Suprapubic skin (tissue), 4 donors: ENCODE results near the gene C19orf12. TPM values are rescaled to one million over a fixed set of nuclear protein-coding genes. Genes with fewer than 3 reads are reported as not detected.
A peak's percentile ranks its signal among the peaks of the same experiment; 100 is the strongest.

Source experiments
- DNase-seq, 2 donors: peaks; one replicate each; pipeline ENCODE4 v3.0.0-alpha.2; 2019; ENCODE audit warnings: low spot score in 2 of 2
- H3K27ac ChIP-seq: fragments of 200-600 bp; sonication (generic); one replicate; pipeline ENCODE4 v1.5.1; 2019
- H3K27me3 ChIP-seq: fragments of 200-600 bp; sonication (generic); one replicate; pipeline ENCODE4 v1.5.1; 2019
- H3K36me3 ChIP-seq: fragments of 200-600 bp; sonication (generic); one replicate; pipeline ENCODE4 v1.5.1; 2019
- H3K4me1 ChIP-seq: fragments of 200-600 bp; sonication (generic); one replicate; pipeline ENCODE4 v1.5.1; 2019
- H3K4me3 ChIP-seq: fragments of 200-600 bp; sonication (generic); one replicate; pipeline ENCODE4 v1.5.1; 2019; ENCODE audit warnings: mild to moderate bottlenecking
- H3K9me3 ChIP-seq: fragments of 200-600 bp; sonication (generic); one replicate; pipeline ENCODE4 v1.5.1; 2019
- EP300 ChIP-seq: sonication (generic); formaldehyde crosslinking; IDR thresholded peaks from one replicate; pipeline ENCODE4 v1.6.1; 2017; ENCODE audit warnings: antibody characterized with exemption
- POLR2A ChIP-seq, 2 donors: fragments of 450-650 bp; IDR thresholded peaks; one replicate each; pipeline ENCODE4 v1.6.1; 2017; ENCODE audit warnings: antibody characterized with exemption in 2 of 2, mild to moderate bottlenecking in 2 of 2, moderate library complexity in 2 of 2
- POLR2AphosphoS5 ChIP-seq, 3 donors: sonication (generic); formaldehyde crosslinking; IDR thresholded peaks; one replicate each; pipeline ENCODE4 v1.6.1; 2017; ENCODE audit warnings: antibody characterized with exemption in 3 of 3
- WGBS: methylation state at CpG from one replicate; pipeline ENCODE4 v1.1.5; 2018; 5-methylcytosine and 5-hydroxymethylcytosine counted together
- total RNA-seq, 4 donors: library from RNA; depleted of rRNA; stranded (reverse); fragments of >200 nt; gene quantifications; one replicate each; pipeline ENCODE4 v1.1.0, GENCODE V29; 2016
- TF ChIP-seq, protein P1 (sequence below), 2 donors: fragments of 200-600 bp in 1 of 2; fragments of 450-650 bp in 1 of 2; sonication (generic) in 1 of 2; IDR thresholded peaks; one replicate each; pipeline ENCODE4 v1.5.1; 2016 to 2019; ENCODE audit warnings: antibody characterized with exemption in 2 of 2, mild to moderate bottlenecking in 1 of 2, moderate library complexity in 1 of 2

C19orf12 gene
- total RNA-seq, 4 donors from 2014 or later = 19.6 to 35.8 (median 27.3) TPM

DNA sequence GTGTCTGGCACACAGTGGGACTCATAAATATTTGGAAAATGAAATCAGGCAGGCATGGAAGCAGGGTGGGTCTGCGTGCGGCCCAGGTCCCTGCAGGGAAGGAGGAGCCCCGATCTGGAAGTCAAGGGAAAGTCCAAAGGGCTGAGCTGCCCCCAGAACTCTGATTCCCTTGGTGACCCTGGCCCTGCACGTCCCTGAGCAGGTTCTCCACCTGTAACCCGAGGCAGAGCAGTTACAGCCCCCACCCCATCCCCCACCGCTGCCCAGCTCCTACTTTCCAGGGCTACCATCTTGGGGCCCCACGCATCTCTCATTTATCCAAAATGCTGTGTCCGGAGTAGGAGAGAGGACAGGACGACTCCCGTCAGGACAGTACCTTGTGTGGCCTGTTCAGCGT lies 47.7 kb downstream of the C19orf12 start:
- peaks cover 83% of the 10 kb centered on the region for H3K4me1 ChIP-seq
- H3K27ac ChIP-seq = peak overlapping the region; percentile 6
- H3K36me3 ChIP-seq = no peaks in the 10 kb centered on the region
- TF ChIP-seq POLR2AphosphoS5 (IDR thresholded peaks at IDR 0.05) (no peak), POLR2A (IDR thresholded peaks at IDR 0.05) (no peak), EP300 (no peak)
- TF ChIP-seq, protein P1, sequence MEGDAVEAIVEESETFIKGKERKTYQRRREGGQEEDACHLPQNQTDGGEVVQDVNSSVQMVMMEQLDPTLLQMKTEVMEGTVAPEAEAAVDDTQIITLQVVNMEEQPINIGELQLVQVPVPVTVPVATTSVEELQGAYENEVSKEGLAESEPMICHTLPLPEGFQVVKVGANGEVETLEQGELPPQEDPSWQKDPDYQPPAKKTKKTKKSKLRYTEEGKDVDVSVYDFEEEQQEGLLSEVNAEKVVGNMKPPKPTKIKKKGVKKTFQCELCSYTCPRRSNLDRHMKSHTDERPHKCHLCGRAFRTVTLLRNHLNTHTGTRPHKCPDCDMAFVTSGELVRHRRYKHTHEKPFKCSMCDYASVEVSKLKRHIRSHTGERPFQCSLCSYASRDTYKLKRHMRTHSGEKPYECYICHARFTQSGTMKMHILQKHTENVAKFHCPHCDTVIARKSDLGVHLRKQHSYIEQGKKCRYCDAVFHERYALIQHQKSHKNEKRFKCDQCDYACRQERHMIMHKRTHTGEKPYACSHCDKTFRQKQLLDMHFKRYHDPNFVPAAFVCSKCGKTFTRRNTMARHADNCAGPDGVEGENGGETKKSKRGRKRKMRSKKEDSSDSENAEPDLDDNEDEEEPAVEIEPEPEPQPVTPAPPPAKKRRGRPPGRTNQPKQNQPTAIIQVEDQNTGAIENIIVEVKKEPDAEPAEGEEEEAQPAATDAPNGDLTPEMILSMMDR (IDR thresholded peaks at IDR 0.05) = no peak
- peak overlapping the region; percentile 74 for H3K4me3 ChIP-seq
- no peaks in the 10 kb centered on the region for H3K9me3 ChIP-seq
- 68% methylated on average over 11 of the region's 11 CpGs for WGBS
- H3K27me3 ChIP-seq = no peaks in the 10 kb centered on the region
- DNase-seq = no peak

DNA sequence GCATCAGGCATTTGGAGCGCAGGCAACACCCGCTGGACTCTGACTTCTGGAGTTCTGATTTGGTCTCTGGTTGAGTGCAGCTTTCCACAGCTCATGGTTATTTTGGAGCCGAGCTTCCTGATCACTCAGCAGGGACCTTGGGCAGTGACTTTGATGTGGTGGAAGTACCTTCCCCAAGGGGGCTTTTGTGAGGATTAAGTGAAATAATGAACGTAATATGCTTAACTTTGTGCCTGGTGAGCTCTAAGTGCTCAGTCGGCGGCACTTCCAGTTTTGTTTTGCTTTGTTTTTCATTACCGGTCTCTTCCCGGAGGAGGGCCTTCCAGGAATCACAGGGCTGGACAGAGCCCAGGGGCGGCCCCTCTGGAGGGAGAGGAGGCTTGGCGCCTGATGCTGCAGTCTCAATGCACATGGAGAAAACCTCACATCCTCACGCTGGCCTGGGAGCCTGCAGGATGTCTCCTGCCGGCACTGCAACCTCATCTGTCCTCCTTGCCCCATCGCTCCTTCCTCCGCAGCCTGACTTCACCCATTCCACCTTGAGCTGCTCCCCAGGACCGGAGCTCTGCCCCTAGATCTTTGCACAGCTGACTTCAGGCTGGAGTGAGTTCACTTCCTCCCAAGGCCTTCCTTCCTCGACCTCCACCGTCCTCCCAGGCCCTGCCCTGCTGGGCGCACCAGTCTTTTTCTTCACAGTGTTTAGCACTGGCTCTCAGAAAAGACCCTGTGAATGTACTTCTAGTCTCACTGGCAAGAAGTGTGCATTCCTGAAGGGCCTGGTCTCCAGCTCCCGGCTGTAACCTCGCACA lies 48.3 kb downstream of the C19orf12 start:
- DNase-seq = peak in 1 of 2 donors; percentile 85
- peak overlapping the region; percentile 74 for H3K4me3 ChIP-seq
- no peaks in the 10 kb centered on the region for H3K9me3 ChIP-seq
- 19% methylated on average over 18 of the region's 20 CpGs for WGBS
- H3K27me3 ChIP-seq = no peaks in the 10 kb centered on the region
- no peaks in the 10 kb centered on the region for H3K36me3 ChIP-seq
- peak overlapping the region; percentile 85 for H3K27ac ChIP-seq
- TF ChIP-seq, protein P1 (IDR thresholded peaks at IDR 0.05) = no peak
- no peak for TF ChIP-seq POLR2A (IDR thresholded peaks at IDR 0.05)
- peaks cover 84% of the 10 kb centered on the region for H3K4me1 ChIP-seq

DNA sequence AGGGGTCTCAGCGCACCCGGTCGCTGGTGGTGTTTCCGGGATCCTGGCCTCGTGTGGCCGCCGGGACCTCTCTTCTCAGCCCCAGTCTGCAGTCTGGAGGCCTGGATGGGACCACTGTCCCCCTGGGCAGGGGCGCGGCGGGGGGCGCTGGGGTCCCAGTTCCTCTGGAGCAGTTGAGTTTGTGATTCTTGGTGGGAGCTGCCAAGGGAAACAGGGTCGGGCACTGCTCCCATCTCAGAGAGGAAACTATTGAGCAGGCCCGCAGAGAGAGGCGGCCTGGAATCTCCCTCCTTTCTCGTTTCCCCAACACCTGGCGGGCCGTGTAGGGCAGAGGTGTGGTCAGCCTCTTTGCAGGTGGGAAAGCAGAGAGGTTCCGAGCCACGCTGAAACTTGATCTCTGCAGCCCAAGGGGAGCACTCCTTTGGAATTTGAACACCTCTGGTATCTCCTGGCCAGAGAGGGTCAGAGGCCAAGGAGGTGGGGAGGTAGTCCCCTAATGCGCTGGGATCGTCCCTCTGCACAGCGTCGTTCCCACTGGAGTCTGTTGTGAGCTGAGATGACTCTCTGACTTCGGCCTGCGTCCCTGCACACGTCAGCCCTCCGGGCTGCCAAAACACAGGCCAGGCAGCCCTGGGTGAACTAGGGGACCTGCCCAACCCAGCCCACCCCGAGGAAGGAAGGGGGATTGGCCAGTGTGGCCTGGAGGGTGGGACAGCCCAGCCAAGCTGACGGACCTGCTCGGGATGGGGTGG lies 49.1 kb downstream of the C19orf12 start:
- Histone ChIP-seq H3K36me3 (no peaks in the 10 kb centered on the region), H3K27me3 (no peaks in the 10 kb centered on the region), H3K9me3 (no peaks in the 10 kb centered on the region), H3K4me1 (peaks cover 85% of the 10 kb centered on the region), H3K4me3 (peak overlapping the region; percentile 74), H3K27ac (peak overlapping the region; percentile 85)
- TF ChIP-seq, protein P1 (IDR thresholded peaks at IDR 0.05) = no peak
- TF ChIP-seq POLR2A (IDR thresholded peaks at IDR 0.05) (peak in 1 of 2 donors; percentile 53), EP300 (no peak), POLR2AphosphoS5 (IDR thresholded peaks at IDR 0.05) (no peak)
- DNase-seq = peak in 1 of 2 donors; percentile 81
- whole genome bisulfite sequencing = 0% methylated on average over 1 of the region's 30 CpGs

DNA sequence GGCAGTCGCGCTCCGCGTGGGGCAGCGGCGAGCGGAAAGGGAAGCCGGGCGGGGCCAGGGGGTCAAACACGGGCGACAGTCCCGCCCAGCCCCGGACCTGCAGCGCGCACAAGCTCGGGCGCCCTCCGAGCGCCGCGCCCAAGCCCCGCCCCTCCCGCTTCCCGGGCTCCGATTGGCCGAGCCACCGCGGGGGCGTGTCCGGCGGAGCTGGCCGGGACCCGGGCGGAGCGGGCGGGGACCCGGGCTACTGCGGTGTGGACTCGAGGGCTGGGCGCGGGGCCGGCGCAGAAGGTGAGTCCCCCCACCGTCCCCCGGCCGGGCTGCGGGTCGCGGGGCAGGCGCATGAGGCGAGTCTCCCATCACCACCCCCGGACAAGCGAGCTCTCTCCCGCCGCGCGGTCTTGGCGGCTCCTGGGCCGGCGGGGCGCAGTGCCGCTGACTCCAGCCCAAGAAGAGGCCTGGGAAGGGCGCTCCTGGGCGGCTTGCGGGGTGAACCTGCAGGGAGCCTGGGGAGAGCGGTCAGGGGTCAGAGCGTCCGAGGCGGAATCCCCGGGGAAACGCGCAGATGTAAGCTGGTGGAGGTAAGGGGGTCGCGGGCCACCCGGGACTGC lies 49.7 kb downstream of the C19orf12 start, which contains the start of gene PLEKHF1:
Gene PLEKHF1, plus strand, starts transcription at position 247 of the 611 bp plus-strand sequence. CDS start 8,379 bp downstream, outside the sequence.
- H3K4me1 ChIP-seq = peaks cover 90% of the 10 kb centered on the region
- H3K4me3 ChIP-seq = peak within 1 kb of the TSS; percentile 74
- peak; percentile 91 to 93 for DNase-seq
- no CpG with 5 or more reads among the region's 75 CpGs for WGBS
- no peaks in the 10 kb centered on the region for H3K27me3 ChIP-seq
- H3K9me3 ChIP-seq = no peaks in the 10 kb centered on the region
- H3K27ac ChIP-seq = peak within 1 kb of the TSS; percentile 85
- TF ChIP-seq POLR2A (IDR thresholded peaks at IDR 0.05) (peak in 1 of 2 donors; percentile 17), EP300 (no peak), POLR2AphosphoS5 (IDR thresholded peaks at IDR 0.05) (no peak)
- no peaks in the 10 kb centered on the region for H3K36me3 ChIP-seq

DNA sequence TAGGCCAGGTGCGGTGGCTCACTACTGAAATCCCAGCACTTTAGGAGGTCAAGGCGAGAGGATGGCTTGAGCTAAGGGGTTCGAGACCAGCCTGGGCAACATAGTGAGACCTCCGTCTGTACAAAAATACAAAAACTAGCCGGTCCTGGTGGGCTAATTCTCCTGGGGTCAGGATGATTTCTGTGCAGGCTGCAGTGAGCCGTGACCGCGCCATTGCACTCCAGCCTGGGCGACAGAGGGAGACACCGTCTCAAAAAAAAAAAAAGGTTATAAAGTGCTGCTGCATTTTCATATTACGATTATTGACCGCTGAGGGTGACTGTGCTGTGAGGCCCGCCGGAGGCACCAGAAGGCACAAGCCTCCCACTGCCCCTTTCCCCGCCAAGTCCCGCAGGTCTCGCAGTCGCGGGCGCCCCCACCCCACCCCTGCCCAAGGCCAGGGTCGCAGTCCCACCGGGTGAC lies 50.3 kb downstream of the C19orf12 start:
- no peak for DNase-seq
- Histone ChIP-seq H3K4me3 (peak overlapping the region; percentile 74), H3K9me3 (no peaks in the 10 kb centered on the region), H3K27ac (peak overlapping the region; percentile 85), H3K36me3 (no peaks in the 10 kb centered on the region), H3K4me1 (peaks cover 88% of the 10 kb centered on the region), H3K27me3 (no peaks in the 10 kb centered on the region)
- WGBS = 22% methylated on average over 14 of the region's 22 CpGs
- TF ChIP-seq EP300 (no peak), POLR2A (IDR thresholded peaks at IDR 0.05) (no peak), POLR2AphosphoS5 (IDR thresholded peaks at IDR 0.05) (no peak)
- TF ChIP-seq, protein P1 (IDR thresholded peaks at IDR 0.05) = no peak
